Jurkat, Clone E6-1 (cell line): Measurements from ENCODE around the gene EFL1.
"Not testable (repeated sequence)": the region's sequence is repeated elsewhere in the genome, so short reads cannot be mapped to it uniquely, and the experiment has no call there.

ENCODE experiments used
- DNase-seq: peaks from one replicate; pipeline ENCODE4 v3.0.0-alpha.2; 2011; ENCODE audit warnings: low read depth, low spot score
- H3K4me3 ChIP-seq: 2 replicates; pipeline ENCODE4 v1.5.1; 2011; ENCODE audit warnings: mild to moderate bottlenecking, low read length, control low read depth, moderate library complexity

Gene EFL1

GRCh38 chr15:82221535-82221934 lies 41.0 kb downstream of the EFL1 start:
- H3K4me3 ChIP-seq: not testable (repeated sequence)
- DNase-seq: peak; percentile 19

- DNase-seq, H3K4me3 ChIP-seq: not testable (repeated sequence)
Observed at GRCh38 chr15:82216092-82216491, 46.4 kb downstream of the EFL1 start.

GRCh38 chr15:82212201-82212600 lies 50.3 kb downstream of the EFL1 start:
- H3K4me3 ChIP-seq, DNase-seq: not testable (repeated sequence)

- not testable (repeated sequence) for DNase-seq, H3K4me3 ChIP-seq
Observed at GRCh38 chr15:82210066-82210597, 52.4 kb downstream of the EFL1 start.

GRCh38 chr15:82204575-82204974 lies 58.0 kb downstream of the EFL1 start:
- not testable (repeated sequence) for H3K4me3 ChIP-seq, DNase-seq

- no peak overlapping the region for H3K4me3 ChIP-seq
- peak; percentile 45 for DNase-seq
Observed at GRCh38 chr15:82197733-82198594, 64.6 kb downstream of the EFL1 start.

GRCh38 chr15:82196353-82196752 lies 66.2 kb downstream of the EFL1 start:
- no peak overlapping the region for H3K4me3 ChIP-seq
- no peak for DNase-seq

- not testable (repeated sequence) for DNase-seq, H3K4me3 ChIP-seq
Observed at GRCh38 chr15:82195818-82196217, 66.7 kb downstream of the EFL1 start.

GRCh38 chr15:82194488-82194887 lies 68.0 kb downstream of the EFL1 start:
- DNase-seq, H3K4me3 ChIP-seq: not testable (repeated sequence)

GRCh38 chr15:82193435-82193834 lies 69.1 kb downstream of the EFL1 start:
- DNase-seq, H3K4me3 ChIP-seq: not testable (repeated sequence)

- DNase-seq: not testable (repeated sequence)
Observed at GRCh38 chr15:82192394-82192793, 70.1 kb downstream of the EFL1 start.

GRCh38 chr15:82186719-82187406 lies 75.7 kb downstream of the EFL1 start:
- no peak for DNase-seq
- H3K4me3 ChIP-seq: no peak overlapping the region

More at GRCh38 chr15:82192394-82192793, 70.1 kb downstream of the EFL1 start:
- not testable (repeated sequence) for H3K4me3 ChIP-seq

GRCh38 chr15:82186161-82186560 lies 76.4 kb downstream of the EFL1 start:
- H3K4me3 ChIP-seq: no peak overlapping the region
- no peak for DNase-seq

- no peak for DNase-seq
- no peak overlapping the region for H3K4me3 ChIP-seq
Observed at GRCh38 chr15:82184776-82185175, 77.8 kb downstream of the EFL1 start.

- H3K4me3 ChIP-seq: no peak overlapping the region
- DNase-seq: no peak
Observed at GRCh38 chr15:82184355-82184754, 78.2 kb downstream of the EFL1 start.

- DNase-seq: no peak
- H3K4me3 ChIP-seq: no peak overlapping the region
Observed at GRCh38 chr15:82183121-82184031, 79.2 kb downstream of the EFL1 start.

- H3K4me3 ChIP-seq: no peak overlapping the region
- DNase-seq: no peak
Observed at GRCh38 chr15:82181371-82181770, 81.2 kb downstream of the EFL1 start.

- H3K4me3 ChIP-seq: no peak overlapping the region
- DNase-seq: no peak
Observed at GRCh38 chr15:82178061-82178460, 84.5 kb downstream of the EFL1 start.
